NCI-H1417 (cell line): ENCODE results near the gene CMYA5.
"Not testable (repeated sequence)": the region's sequence is repeated elsewhere in the genome, so short reads cannot be mapped to it uniquely, and the experiment has no call there.

Source experiments
- DNase-seq, 3 experiments: peaks; one replicate each; lab custom pipeline; 2025; lab: John Stamatoyannopoulos, UW

The CMYA5 gene

GRCh38 chr5:79746642-79747569, 57.3 kb downstream of the CMYA5 start:
- peak in 1 of 3 experiments; percentile 11 for DNase-seq

- no peak for DNase-seq
Observed at GRCh38 chr5:79750611-79751510, 61.2 kb downstream of the CMYA5 start.

GRCh38 chr5:79753092-79753491, 63.5 kb downstream of the CMYA5 start:
- no peak for DNase-seq

- no peak for DNase-seq
Observed at GRCh38 chr5:79753877-79754645, 64.4 kb downstream of the CMYA5 start.

- DNase-seq = peak in 1 of 3 experiments; percentile 13
Observed at GRCh38 chr5:79754865-79755555, 65.4 kb downstream of the CMYA5 start.

- no peak for DNase-seq
Observed at GRCh38 chr5:79756076-79756475, 66.4 kb downstream of the CMYA5 start.

- DNase-seq = no peak
Observed at GRCh38 chr5:79759436-79759835, 69.8 kb downstream of the CMYA5 start.

- DNase-seq = no peak
Observed at GRCh38 chr5:79759848-79760247, 70.2 kb downstream of the CMYA5 start.

- DNase-seq = no peak
Observed at GRCh38 chr5:79762929-79763328, 73.3 kb downstream of the CMYA5 start.

GRCh38 chr5:79764147-79764546, 74.5 kb downstream of the CMYA5 start:
- DNase-seq = not testable (repeated sequence)

- no peak for DNase-seq
Observed at GRCh38 chr5:79771387-79771786, 81.8 kb downstream of the CMYA5 start.

- no peak for DNase-seq
Observed at GRCh38 chr5:79772651-79773050, 83.0 kb downstream of the CMYA5 start.

GRCh38 chr5:79773612-79774011, 84.0 kb downstream of the CMYA5 start:
- DNase-seq = no peak

GRCh38 chr5:79774171-79774854, 84.7 kb downstream of the CMYA5 start:
- DNase-seq = peak in 1 of 3 experiments; percentile 1

- no peak for DNase-seq
Observed at GRCh38 chr5:79774855-79775237, 85.2 kb downstream of the CMYA5 start.

GRCh38 chr5:79784741-79785140, 95.1 kb downstream of the CMYA5 start:
- not testable (repeated sequence) for DNase-seq

GRCh38 chr5:79785983-79786382, 96.3 kb downstream of the CMYA5 start:
- no peak for DNase-seq

- DNase-seq = no peak
Observed at GRCh38 chr5:79787448-79787847, 97.8 kb downstream of the CMYA5 start.

- DNase-seq = no peak
Observed at GRCh38 chr5:79791843-79792242, 102.2 kb downstream of the CMYA5 start.

GRCh38 chr5:79792463-79792862, 102.8 kb downstream of the CMYA5 start:
- DNase-seq = no peak

GRCh38 chr5:79793304-79793703, 103.7 kb downstream of the CMYA5 start:
- no peak for DNase-seq
